Measurements from ENCODE around the gene TBPL2.
"Not testable (repeated sequence)": the region's sequence is repeated elsewhere in the genome, so short reads cannot be mapped to it uniquely, and the experiment has no call there.

The TBPL2 gene

DNA sequence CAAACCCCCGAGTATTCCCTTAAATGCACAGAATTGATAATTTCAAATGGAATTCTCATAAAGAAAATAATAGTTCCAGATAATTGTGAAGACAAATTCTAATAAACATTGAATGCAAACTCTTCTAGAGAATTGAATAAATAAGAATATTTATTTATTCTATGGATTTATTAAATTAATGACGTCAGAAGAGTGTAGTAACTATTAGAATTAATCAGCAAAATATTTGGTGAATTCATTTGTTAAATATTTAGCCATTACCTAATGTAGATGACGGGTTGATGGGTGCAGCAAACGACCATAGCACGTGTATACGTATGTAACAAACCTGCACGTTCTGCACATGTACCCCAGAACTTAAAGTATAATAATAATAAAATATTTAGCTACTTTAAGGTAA lies 33.4 kb upstream of the TBPL2 start:
- Histone ChIP-seq H3K79me2 (no peaks in the 10 kb centered on the region), H3K4me2 (ENCODE audit: low read length) (no peak overlapping the region), H3K4me3 (ENCODE audit: low read depth, low read length) (no peak overlapping the region), H2AFZ (no peak overlapping the region), H3K27ac (no peak overlapping the region), H3K9ac (no peak overlapping the region), H3K4me1 (no peaks in the 10 kb centered on the region), H3K36me3 (ENCODE audit: control insufficient read depth, insufficient read depth, low read length) (no peaks in the 10 kb centered on the region), H3K27me3 (ENCODE audit: control insufficient read depth, insufficient read depth, low read length) (no peaks in the 10 kb centered on the region), H3K9me3 (ENCODE audit: control insufficient read depth, low read length) (no peaks in the 10 kb centered on the region)
- TF ChIP-seq, protein P1, sequence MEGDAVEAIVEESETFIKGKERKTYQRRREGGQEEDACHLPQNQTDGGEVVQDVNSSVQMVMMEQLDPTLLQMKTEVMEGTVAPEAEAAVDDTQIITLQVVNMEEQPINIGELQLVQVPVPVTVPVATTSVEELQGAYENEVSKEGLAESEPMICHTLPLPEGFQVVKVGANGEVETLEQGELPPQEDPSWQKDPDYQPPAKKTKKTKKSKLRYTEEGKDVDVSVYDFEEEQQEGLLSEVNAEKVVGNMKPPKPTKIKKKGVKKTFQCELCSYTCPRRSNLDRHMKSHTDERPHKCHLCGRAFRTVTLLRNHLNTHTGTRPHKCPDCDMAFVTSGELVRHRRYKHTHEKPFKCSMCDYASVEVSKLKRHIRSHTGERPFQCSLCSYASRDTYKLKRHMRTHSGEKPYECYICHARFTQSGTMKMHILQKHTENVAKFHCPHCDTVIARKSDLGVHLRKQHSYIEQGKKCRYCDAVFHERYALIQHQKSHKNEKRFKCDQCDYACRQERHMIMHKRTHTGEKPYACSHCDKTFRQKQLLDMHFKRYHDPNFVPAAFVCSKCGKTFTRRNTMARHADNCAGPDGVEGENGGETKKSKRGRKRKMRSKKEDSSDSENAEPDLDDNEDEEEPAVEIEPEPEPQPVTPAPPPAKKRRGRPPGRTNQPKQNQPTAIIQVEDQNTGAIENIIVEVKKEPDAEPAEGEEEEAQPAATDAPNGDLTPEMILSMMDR (IDR thresholded peaks at IDR 0.05): no peak

DNA sequence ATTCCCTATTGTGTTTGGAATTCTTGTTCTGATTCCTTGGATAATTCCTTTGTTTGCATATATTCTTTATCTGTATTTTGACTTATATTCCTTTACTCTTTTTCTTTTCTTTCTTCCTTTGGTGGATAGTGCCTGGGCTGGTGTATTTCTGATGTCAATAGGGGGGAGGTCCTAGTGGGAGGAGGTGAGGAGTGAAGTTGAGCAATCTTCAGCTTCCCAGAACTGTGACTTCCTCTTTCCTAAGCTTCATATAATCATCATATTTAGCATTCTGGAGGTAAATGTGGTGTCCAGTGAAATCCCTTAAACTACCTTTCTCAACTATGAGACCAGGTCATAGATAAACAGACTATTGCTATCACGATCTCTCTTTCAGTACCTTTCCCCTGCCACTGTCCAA lies 29.6 kb upstream of the TBPL2 start:
- no peak overlapping the region for H3K27ac ChIP-seq

DNA sequence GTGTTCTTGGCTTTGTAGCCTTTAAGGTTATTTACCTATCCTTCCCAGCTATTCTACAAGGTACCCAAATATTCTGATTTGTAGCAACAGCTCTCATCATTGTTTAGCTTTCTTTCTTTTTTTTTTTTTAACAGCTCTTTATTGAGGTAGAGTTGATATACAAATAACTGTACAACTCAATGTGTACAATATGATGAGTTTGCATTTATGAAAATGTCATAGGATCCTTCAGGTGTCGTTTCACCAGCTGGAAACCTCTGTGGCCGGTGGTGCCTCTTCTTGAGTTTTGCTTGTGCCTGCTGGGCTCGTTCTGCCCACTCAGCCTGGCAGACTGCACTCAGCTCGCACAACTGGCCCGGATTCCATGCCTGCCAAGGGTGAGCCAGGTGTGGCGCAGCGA lies 26.9 kb upstream of the TBPL2 start:
- no peaks in the 10 kb centered on the region for H3K27me3 ChIP-seq (ENCODE audit: control insufficient read depth, insufficient read depth, low read length)
- no peaks in the 10 kb centered on the region for H3K36me3 ChIP-seq (ENCODE audit: control insufficient read depth, insufficient read depth, low read length)
- no peaks in the 10 kb centered on the region for H3K9me3 ChIP-seq (ENCODE audit: control insufficient read depth, low read length)
- no peak overlapping the region for H3K4me2 ChIP-seq (ENCODE audit: low read length)
- H3K27ac ChIP-seq: no peak overlapping the region
- H3K9ac ChIP-seq: no peak overlapping the region
- TF ChIP-seq, protein P1 (IDR thresholded peaks at IDR 0.05): no peak
- H3K4me1 ChIP-seq: no peaks in the 10 kb centered on the region
- no peak overlapping the region for H2AFZ ChIP-seq
- no peak overlapping the region for H3K4me3 ChIP-seq (ENCODE audit: low read depth, low read length)
- no peaks in the 10 kb centered on the region for H3K79me2 ChIP-seq

More for the DNA sequence above, 29.6 kb upstream of the TBPL2 start:
- H3K4me2 ChIP-seq (ENCODE audit: low read length): no peak overlapping the region
- no peak overlapping the region for H2AFZ ChIP-seq
- no peaks in the 10 kb centered on the region for H3K79me2 ChIP-seq
- no peaks in the 10 kb centered on the region for H3K9me3 ChIP-seq (ENCODE audit: control insufficient read depth, low read length)
- TF ChIP-seq, protein P1 (IDR thresholded peaks at IDR 0.05): no peak
- no peaks in the 10 kb centered on the region for H3K36me3 ChIP-seq (ENCODE audit: control insufficient read depth, insufficient read depth, low read length)
- no peak overlapping the region for H3K4me3 ChIP-seq (ENCODE audit: low read depth, low read length)
- H3K4me1 ChIP-seq: no peaks in the 10 kb centered on the region
- H3K27me3 ChIP-seq (ENCODE audit: control insufficient read depth, insufficient read depth, low read length): no peaks in the 10 kb centered on the region
- no peak overlapping the region for H3K9ac ChIP-seq

DNA sequence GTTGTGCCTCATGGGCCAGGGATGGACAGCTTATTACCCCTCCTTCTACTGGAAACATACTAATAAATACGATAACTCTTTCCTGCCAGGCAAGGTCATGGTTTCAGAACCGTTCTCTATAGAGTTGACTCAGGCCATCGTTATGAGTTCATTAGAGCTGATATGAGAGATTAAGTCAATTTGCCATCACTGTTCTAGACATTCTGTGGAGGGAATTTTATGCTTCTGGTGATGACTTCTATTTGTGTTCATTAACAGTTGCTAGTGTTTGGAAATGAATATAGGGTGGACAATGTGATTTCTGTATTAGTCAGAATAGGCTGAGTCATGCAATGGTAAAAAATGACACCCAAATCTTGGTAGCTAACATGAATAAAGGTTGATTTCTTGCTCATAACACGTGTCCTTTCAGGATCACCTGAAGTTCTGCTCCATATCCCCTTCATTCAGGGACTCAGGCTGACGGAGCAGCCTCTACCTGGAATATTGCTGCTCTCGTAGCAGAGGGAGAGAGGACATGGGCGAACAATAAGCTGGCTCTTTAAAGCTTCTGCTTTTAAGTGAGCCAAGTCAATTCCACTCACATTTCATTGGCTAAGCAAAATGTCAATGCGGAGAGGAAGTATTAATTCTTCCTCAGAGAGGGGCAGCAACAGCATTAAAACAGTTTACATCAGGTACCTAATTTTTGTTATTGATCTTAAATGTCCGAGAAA lies 18.5 kb upstream of the TBPL2 start:
- no peak overlapping the region for H3K4me2 ChIP-seq (ENCODE audit: low read length)
- TF ChIP-seq, protein P1 (IDR thresholded peaks at IDR 0.05): no peak
- H3K27me3 ChIP-seq (ENCODE audit: control insufficient read depth, insufficient read depth, low read length): no peaks in the 10 kb centered on the region
- no peaks in the 10 kb centered on the region for H3K9me3 ChIP-seq (ENCODE audit: control insufficient read depth, low read length)
- no peak overlapping the region for H3K27ac ChIP-seq
- H3K79me2 ChIP-seq: no peaks in the 10 kb centered on the region
- H2AFZ ChIP-seq: no peak overlapping the region
- H3K36me3 ChIP-seq (ENCODE audit: control insufficient read depth, insufficient read depth, low read length): no peaks in the 10 kb centered on the region
- H3K4me1 ChIP-seq: no peaks in the 10 kb centered on the region
- no peak overlapping the region for H3K4me3 ChIP-seq (ENCODE audit: low read depth, low read length)
- H3K9ac ChIP-seq: no peak overlapping the region

DNA sequence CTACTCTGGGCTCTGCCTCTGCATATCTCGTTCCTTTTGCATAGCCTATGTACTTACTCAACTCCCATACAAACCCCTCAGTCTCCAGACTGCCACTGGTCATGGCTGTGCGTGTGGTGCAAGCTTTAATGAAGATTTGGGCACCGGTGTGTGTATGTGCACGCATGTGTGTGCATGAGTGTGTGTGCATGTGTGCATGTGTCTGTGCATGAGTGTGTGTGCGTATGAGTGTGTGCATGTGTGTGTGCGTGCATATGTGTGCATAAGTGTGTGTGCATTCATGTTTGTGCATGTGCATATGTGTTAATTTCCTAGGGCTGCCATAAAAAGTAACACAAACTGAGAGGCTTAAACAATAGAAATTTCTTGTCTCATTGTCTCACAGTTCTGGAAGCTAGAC lies 17.1 kb upstream of the TBPL2 start:
- Histone ChIP-seq H3K27me3 (ENCODE audit: control insufficient read depth, insufficient read depth, low read length) (no peaks in the 10 kb centered on the region), H3K9ac (no peak overlapping the region), H3K27ac (no peak overlapping the region), H2AFZ (no peak overlapping the region), H3K79me2 (no peaks in the 10 kb centered on the region), H3K4me3 (ENCODE audit: low read depth, low read length) (no peak overlapping the region), H3K4me2 (ENCODE audit: low read length) (no peak overlapping the region), H3K36me3 (ENCODE audit: control insufficient read depth, insufficient read depth, low read length) (no peaks in the 10 kb centered on the region), H3K9me3 (ENCODE audit: control insufficient read depth, low read length) (no peaks in the 10 kb centered on the region), H3K4me1 (no peaks in the 10 kb centered on the region)
- TF ChIP-seq, protein P1 (IDR thresholded peaks at IDR 0.05): no peak

DNA sequence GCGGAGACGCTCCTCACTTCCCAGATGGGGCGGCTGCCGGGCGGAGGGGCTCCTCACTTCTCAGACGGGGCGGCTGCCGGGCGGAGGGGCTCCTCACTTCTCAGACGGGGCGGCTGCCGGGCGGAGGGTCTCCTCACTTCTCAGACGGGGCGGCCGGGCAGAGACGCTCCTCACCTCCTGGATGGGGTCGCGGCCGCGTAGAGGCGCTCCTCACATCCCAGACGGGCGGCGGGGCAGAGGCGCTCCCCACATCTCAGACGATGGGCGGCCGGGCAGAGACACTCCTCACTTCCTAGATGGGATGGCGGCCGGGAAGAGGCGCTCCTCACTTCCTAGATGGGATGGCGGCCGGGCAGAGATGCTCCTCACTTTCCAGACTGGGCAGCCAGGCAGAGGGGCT lies 16.0 kb upstream of the TBPL2 start:
- H3K27ac ChIP-seq; H3K9me3 ChIP-seq (ENCODE audit: control insufficient read depth, low read length); H3K36me3 ChIP-seq (ENCODE audit: control insufficient read depth, insufficient read depth, low read length); H3K4me3 ChIP-seq (ENCODE audit: low read depth, low read length); H3K4me2 ChIP-seq (ENCODE audit: low read length); H3K79me2 ChIP-seq; H3K4me1 ChIP-seq; H2AFZ ChIP-seq; H3K9ac ChIP-seq; H3K27me3 ChIP-seq (ENCODE audit: control insufficient read depth, insufficient read depth, low read length): not testable (repeated sequence)
